ENCODE results near the gene GRK3.
"Not testable (repeated sequence)": the region's sequence is repeated elsewhere in the genome, so short reads cannot be mapped to it uniquely, and the experiment has no call there.

The GRK3 gene

GRCh38 chr22:25552405-25552804 lies 12.1 kb upstream of the GRK3 start:
- not testable (repeated sequence) for DNase-seq

- no peak for DNase-seq
Observed at GRCh38 chr22:25553131-25553530, 11.3 kb upstream of the GRK3 start.

GRCh38 chr22:25554238-25554671 lies 10.2 kb upstream of the GRK3 start:
- no peak for DNase-seq

GRCh38 chr22:25554689-25555088 lies 9.8 kb upstream of the GRK3 start:
- DNase-seq: no peak

GRCh38 chr22:25555586-25555985 lies 8.9 kb upstream of the GRK3 start:
- no peak for DNase-seq

- no peak for DNase-seq
Observed at GRCh38 chr22:25557218-25557617, 7.3 kb upstream of the GRK3 start.

- no peak for DNase-seq
Observed at GRCh38 chr22:25558341-25558740, 6.1 kb upstream of the GRK3 start.

GRCh38 chr22:25559910-25560309 lies 4.6 kb upstream of the GRK3 start:
- not testable (repeated sequence) for DNase-seq

GRCh38 chr22:25561182-25561581 lies 3.3 kb upstream of the GRK3 start:
- DNase-seq: not testable (repeated sequence)

GRCh38 chr22:25561927-25562326 lies 2.5 kb upstream of the GRK3 start:
- DNase-seq: not testable (repeated sequence)

- DNase-seq: not testable (repeated sequence)
Observed at GRCh38 chr22:25562966-25563760, 1.3 kb upstream of the GRK3 start.

GRCh38 chr22:25563761-25564319 lies 635 bp upstream of the GRK3 start:
- DNase-seq: peak; percentile 32

GRCh38 chr22:25564979-25565677 lies 653 bp downstream of the GRK3 start:
- DNase-seq: no peak

GRCh38 chr22:25566186-25566897 lies 1.9 kb downstream of the GRK3 start:
- DNase-seq: no peak

- no peak for DNase-seq
Observed at GRCh38 chr22:25566898-25567235, 2.4 kb downstream of the GRK3 start.

GRCh38 chr22:25567251-25567675 lies 2.8 kb downstream of the GRK3 start:
- no peak for DNase-seq

GRCh38 chr22:25568066-25568465 lies 3.6 kb downstream of the GRK3 start:
- DNase-seq: not testable (repeated sequence)

GRCh38 chr22:25569361-25569760 lies 4.9 kb downstream of the GRK3 start:
- no peak for DNase-seq

- DNase-seq: no peak
Observed at GRCh38 chr22:25569983-25570382, 5.5 kb downstream of the GRK3 start.

- no peak for DNase-seq
Observed at GRCh38 chr22:25570486-25570885, 6.0 kb downstream of the GRK3 start.

GRCh38 chr22:25571969-25572707 lies 7.7 kb downstream of the GRK3 start:
- DNase-seq: not testable (repeated sequence)

- DNase-seq: no peak
Observed at GRCh38 chr22:25572708-25573171, 8.3 kb downstream of the GRK3 start.

Data from CD4-positive, alpha-beta T cell treated with Interleukin-12 subunit alpha and Interleukin-12 subunit beta, for 1 hour (primary cell).